GM18868 (cell line): Measurements from ENCODE around the gene PPP1R14C.
"Not testable (repeated sequence)": the region's sequence is repeated elsewhere in the genome, so short reads cannot be mapped to it uniquely, and the experiment has no call there.

Source experiments
- ATAC-seq: cut with Tn5 transposase; IDR thresholded peaks from one replicate; pipeline ENCODE4 v1.9.1; 2021; ENCODE audit warnings: mild to moderate bottlenecking, moderate library complexity; ENCODE audit not compliant: unreplicated experiment

PPP1R14C gene

GRCh38 chr6:150165020-150165702 is 22.3 kb downstream of the PPP1R14C start:
- ATAC-seq = no peak

- ATAC-seq = no peak
These were observed 24.6 kb downstream of the PPP1R14C start for GRCh38 chr6:150167479-150167873.

- ATAC-seq = no peak
These were observed 26.3 kb downstream of the PPP1R14C start for GRCh38 chr6:150169181-150169580.

- no peak for ATAC-seq
These were observed 26.8 kb downstream of the PPP1R14C start for GRCh38 chr6:150169609-150170008.

- no peak for ATAC-seq
These were observed 30.1 kb downstream of the PPP1R14C start for GRCh38 chr6:150172929-150173328.

- no peak for ATAC-seq
These were observed 32.8 kb downstream of the PPP1R14C start for GRCh38 chr6:150175586-150176151.

- ATAC-seq = no peak
These were observed 33.3 kb downstream of the PPP1R14C start for GRCh38 chr6:150176152-150176551.

GRCh38 chr6:150176659-150177058 is 33.8 kb downstream of the PPP1R14C start:
- ATAC-seq = no peak

- ATAC-seq = no peak
These were observed 34.6 kb downstream of the PPP1R14C start for GRCh38 chr6:150177259-150177951.

GRCh38 chr6:150177952-150178520 is 35.2 kb downstream of the PPP1R14C start:
- ATAC-seq = no peak

GRCh38 chr6:150179030-150179429 is 36.2 kb downstream of the PPP1R14C start:
- ATAC-seq = no peak

- not testable (repeated sequence) for ATAC-seq
These were observed 37.1 kb downstream of the PPP1R14C start for GRCh38 chr6:150179907-150180424.

GRCh38 chr6:150180517-150180916 is 37.7 kb downstream of the PPP1R14C start:
- no peak for ATAC-seq

- no peak for ATAC-seq
These were observed 39.7 kb downstream of the PPP1R14C start for GRCh38 chr6:150182460-150183078.

GRCh38 chr6:150183105-150183504 is 40.3 kb downstream of the PPP1R14C start:
- no peak for ATAC-seq

- ATAC-seq = no peak
These were observed 41.1 kb downstream of the PPP1R14C start for GRCh38 chr6:150183966-150184365.

GRCh38 chr6:150184850-150185731 is 42.2 kb downstream of the PPP1R14C start:
- ATAC-seq = no peak

- no peak for ATAC-seq
These were observed 42.9 kb downstream of the PPP1R14C start for GRCh38 chr6:150185732-150186117.

- no peak for ATAC-seq
These were observed 43.5 kb downstream of the PPP1R14C start for GRCh38 chr6:150186129-150186898.
